OCI-LY1 (cell line): ENCODE results near the gene DIP2C.

Experiments
- CTCF ChIP-seq: fragments of 200-600 bp; sonication (generic), shearing (Covaris generic); IDR thresholded peaks from 2 replicates; pipeline ENCODE4 v1.5.1; 2017; ENCODE audit warnings: mild to moderate bottlenecking, antibody characterized with exemption, low read length, moderate library complexity, mixed read lengths
- EZH2 ChIP-seq: fragments of 200-600 bp; sonication (generic), shearing (Covaris generic); IDR thresholded peaks from 2 replicates; pipeline ENCODE4 v1.8.0; 2017; ENCODE audit warnings: borderline replicate concordance, mixed run types, mild to moderate bottlenecking, antibody characterized with exemption, low read length, moderate library complexity, mixed read lengths

GRCh38 chr10:391847-392704, 297.4 kb downstream of the DIP2C start:
- no peak for TF ChIP-seq CTCF
- TF ChIP-seq EZH2: no peak
